Fibroblast of lung (primary cell): Measurements from ENCODE around the gene GPBAR1. TPM values are rescaled to one million over a fixed set of nuclear protein-coding genes. Genes with fewer than 3 reads are reported as not detected.

ENCODE experiments used
- DNase-seq, 2 donors: peaks; one replicate each; pipeline versions ENCODE4 v3.0.0 to v3.0.0-alpha.2; 2010; ENCODE audit warnings: low read depth in 2 of 2
- H2AFZ ChIP-seq: 2 replicates; pipeline ENCODE4 v1.5.1; 2012; ENCODE audit warnings: low read length, control low read depth, inconsistent platforms
- H3K27ac ChIP-seq: 2 replicates; pipeline ENCODE4 v1.5.1; 2011; ENCODE audit warnings: low read length, control low read depth; ENCODE audit not compliant: insufficient read depth
- H3K27me3 ChIP-seq: 2 replicates; pipeline ENCODE4 v1.5.1; 2011; ENCODE audit warnings: mild to moderate bottlenecking, low read length; ENCODE audit not compliant: control insufficient read depth, insufficient read depth
- H3K36me3 ChIP-seq: 2 replicates; pipeline ENCODE4 v1.5.1; 2011; ENCODE audit warnings: low read length; ENCODE audit not compliant: control insufficient read depth, insufficient read depth
- H3K4me1 ChIP-seq: 2 replicates; pipeline ENCODE4 v1.5.1; 2011; ENCODE audit warnings: low read length; ENCODE audit not compliant: control insufficient read depth, insufficient read depth; ENCODE audit errors: extremely low read depth
- H3K4me2 ChIP-seq: 2 replicates; pipeline ENCODE4 v1.5.1; 2011; ENCODE audit warnings: low read length, control low read depth; ENCODE audit not compliant: insufficient read depth; ENCODE audit errors: extremely low read depth
- H3K4me3 ChIP-seq, 4 experiments: fragments of 200-600 bp in 1 of 4; sonication (generic) in 1 of 4; replicated peaks in 1 of 4; 2 replicates each; pipeline ENCODE4 v1.5.1; 2011 to 2016; ENCODE audit warnings: low read length in 4 of 4, low read depth in 3 of 4, mild to moderate bottlenecking in 3 of 4, control low read depth in 2 of 4, inconsistent platforms in 1 of 4, mixed read lengths in 1 of 4; ENCODE audit not compliant: insufficient read depth in 1 of 4; ENCODE audit errors: control extremely low read depth in 1 of 4
- H3K79me2 ChIP-seq: 2 replicates; pipeline ENCODE4 v1.5.1; 2012; ENCODE audit warnings: mild to moderate bottlenecking, low read length, inconsistent platforms; ENCODE audit not compliant: control insufficient read depth, insufficient read depth
- H3K9ac ChIP-seq: 2 replicates; pipeline ENCODE4 v1.5.1; 2011; ENCODE audit warnings: mild to moderate bottlenecking, low read length, control low read depth; ENCODE audit not compliant: insufficient read depth
- H3K9me3 ChIP-seq: 2 replicates; pipeline ENCODE4 v1.5.1; 2012; ENCODE audit warnings: low read depth, low read length; ENCODE audit not compliant: control insufficient read depth, insufficient read depth
- H4K20me1 ChIP-seq: 2 replicates; pipeline ENCODE4 v1.5.1; 2011; ENCODE audit warnings: low read length; ENCODE audit not compliant: control insufficient read depth, insufficient read depth; ENCODE audit errors: extremely low read depth
- CTCF ChIP-seq, 2 donors: IDR thresholded peaks in 1 of 2; conservative IDR thresholded peaks in 1 of 2; 1 replicate in 1 of 2; 2 replicates in 1 of 2; pipeline ENCODE4 v1.5.1; 2011 to 2012; ENCODE audit warnings: low read length in 2 of 2, control low read depth in 1 of 2, inconsistent platforms in 1 of 2, low read depth in 1 of 2, mild to moderate bottlenecking in 1 of 2
- EZH2 ChIP-seq: IDR thresholded peaks from 2 replicates; pipeline ENCODE4 v1.5.1; 2012; ENCODE audit warnings: low read length, control low read depth, mild to moderate bottlenecking; ENCODE audit errors: missing control alignments
- polyA plus RNA-seq, 2 donors: library from polyadenylated mRNA; depleted of rRNA in 1 of 2; stranded (reverse) in 1 of 2; unstranded in 1 of 2; fragments of >200 nt; gene quantifications; 2 replicates each; pipeline ENCODE4 v1.2.1, GENCODE V29; 2011 to 2012; ENCODE audit warnings: missing spikeins in 1 of 2
- total RNA-seq: library from RNA; depleted of rRNA; stranded (reverse); fragments of >200 nt; gene quantifications from 2 replicates; pipeline ENCODE4 v1.2.1, GENCODE V29; 2014

The GPBAR1 gene
- total and polyA plus RNA-seq, 2 donors (not counting 1 experiment from before 2014, with no cell fraction given): under 0.01 TPM; not detected in 1

- Histone ChIP-seq H3K27ac (peak overlapping the region; percentile 63), H3K4me2 (no peak overlapping the region), H3K4me3 (no peak overlapping the region), H3K27me3 (no peaks in the 10 kb centered on the region), H3K79me2 (no peaks in the 10 kb centered on the region), H3K9me3 (no peaks in the 10 kb centered on the region), H4K20me1 (no peaks in the 10 kb centered on the region), H2AFZ (no peak overlapping the region), H3K36me3 (peaks cover 11% of the 10 kb centered on the region), H3K9ac (no peak overlapping the region), H3K4me1 (peaks cover 8% of the 10 kb centered on the region)
- TF ChIP-seq EZH2: no peak
- TF ChIP-seq CTCF (conservative IDR thresholded peaks at IDR 0.05 in 1 of 2, IDR thresholded peaks at IDR 0.05 in 1 of 2; ENCODE audit: low read depth in 1 of 2, low read length in 2 of 2): no peak
- peak; percentile 73 to 80 for DNase-seq
Observed at GRCh38 chr2:218259099-218259961, 1.5 kb upstream of the GPBAR1 start.

GRCh38 chr2:218260166-218260565 lies 649 bp upstream of the GPBAR1 start:
- Histone ChIP-seq H3K79me2 (no peaks in the 10 kb centered on the region), H3K27ac (no peak overlapping the region), H4K20me1 (no peaks in the 10 kb centered on the region), H3K4me2 (no peak overlapping the region), H3K4me1 (peaks cover 8% of the 10 kb centered on the region), H3K9ac (no peak overlapping the region), H3K27me3 (no peaks in the 10 kb centered on the region), H3K36me3 (peaks cover 9% of the 10 kb centered on the region), H3K4me3 (no peak overlapping the region), H2AFZ (no peak overlapping the region), H3K9me3 (no peaks in the 10 kb centered on the region)
- no peak for TF ChIP-seq EZH2
- TF ChIP-seq CTCF (conservative IDR thresholded peaks at IDR 0.05 in 1 of 2, IDR thresholded peaks at IDR 0.05 in 1 of 2; ENCODE audit: low read depth in 1 of 2, low read length in 2 of 2): no peak
- DNase-seq: no peak

GRCh38 chr2:218261423-218262236 lies 815 bp downstream of the GPBAR1 start:
- TF ChIP-seq CTCF (conservative IDR thresholded peaks at IDR 0.05 in 1 of 2, IDR thresholded peaks at IDR 0.05 in 1 of 2; ENCODE audit: low read depth in 1 of 2, low read length in 2 of 2) (no peak), EZH2 (no peak)
- Histone ChIP-seq H3K27me3 (no peaks in the 10 kb centered on the region), H3K4me2 (no peak overlapping the region), H3K27ac (no peak overlapping the region), H3K36me3 (peaks cover 11% of the 10 kb centered on the region), H3K4me3 (no peak overlapping the region), H2AFZ (no peak overlapping the region), H3K79me2 (no peaks in the 10 kb centered on the region), H4K20me1 (no peaks in the 10 kb centered on the region), H3K4me1 (peaks cover 8% of the 10 kb centered on the region), H3K9ac (no peak overlapping the region), H3K9me3 (no peaks in the 10 kb centered on the region)
- DNase-seq: no peak
